Right atrium auricular region (tissue), 2 donors: ENCODE results near the gene FGFR1OP2. TPM values are rescaled to one million over a fixed set of nuclear protein-coding genes. Genes with fewer than 3 reads are reported as not detected.

Experiments used
- DNase-seq: peaks from one replicate; pipeline ENCODE4 v3.0.0-alpha.2; 2019; ENCODE audit warnings: low spot score
- H3K27ac ChIP-seq, 2 donors: fragments of 200-600 bp; sonication (generic); 1 replicate in 1 of 2; 2 replicates in 1 of 2; pipeline ENCODE4 v1.5.1; 2016 to 2019
- H3K27me3 ChIP-seq, 2 donors: fragments of 200-600 bp; sonication (generic); one replicate each; pipeline versions ENCODE4 v1.5.1 to v1.6.0; 2017 to 2019
- H3K36me3 ChIP-seq: fragments of 200-600 bp; sonication (generic); one replicate; pipeline ENCODE4 v1.5.1; 2016
- H3K4me1 ChIP-seq, 2 donors: fragments of 200-600 bp; sonication (generic); one replicate each; pipeline versions ENCODE4 v1.5.1 to v1.6.0; 2017 to 2019
- H3K4me3 ChIP-seq, 2 donors: fragments of 200-600 bp; sonication (generic); 1 replicate in 1 of 2; 2 replicates in 1 of 2; pipeline ENCODE4 v1.5.1; 2017 to 2019; ENCODE audit warnings: mild to moderate bottlenecking in 1 of 2, moderate library complexity in 1 of 2
- H3K9me3 ChIP-seq, 2 donors: fragments of 200-600 bp; sonication (generic); one replicate each; pipeline ENCODE4 v1.5.1; 2019
- total RNA-seq, 2 donors: library from RNA; depleted of rRNA; stranded (reverse); fragments of >200 nt; gene quantifications; one replicate each; pipeline ENCODE4 v1.1.0, GENCODE V29; 2016
- TF ChIP-seq, protein P1 (sequence below), 2 donors: fragments of 200-600 bp; sonication (generic); IDR thresholded peaks; one replicate each; pipeline ENCODE4 v1.5.1; 2019; ENCODE audit warnings: antibody characterized with exemption in 2 of 2

FGFR1OP2 gene
- total RNA-seq, 2 donors from 2014 or later, result 52.0 to 60.2 TPM

DNA sequence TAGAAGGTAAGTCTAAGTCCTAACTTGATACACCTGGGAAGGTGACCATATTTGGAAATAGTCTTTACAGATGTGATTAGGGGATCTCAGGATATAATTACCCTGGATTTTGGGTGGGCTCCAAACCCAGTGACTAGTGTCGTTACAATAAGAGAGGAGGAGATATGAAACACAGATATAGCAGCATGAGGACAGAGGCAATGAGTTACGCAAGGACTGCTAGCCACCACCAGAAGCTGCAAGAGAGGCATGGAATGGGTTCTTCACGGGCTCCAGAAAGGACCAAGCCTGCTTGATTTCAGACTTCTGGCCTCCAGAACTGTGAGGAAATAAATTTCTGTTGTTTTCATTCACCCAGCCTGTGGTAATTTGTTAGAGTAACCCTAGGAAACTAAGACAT, 28.6 kb downstream of the FGFR1OP2 start:
- TF ChIP-seq, protein P1, sequence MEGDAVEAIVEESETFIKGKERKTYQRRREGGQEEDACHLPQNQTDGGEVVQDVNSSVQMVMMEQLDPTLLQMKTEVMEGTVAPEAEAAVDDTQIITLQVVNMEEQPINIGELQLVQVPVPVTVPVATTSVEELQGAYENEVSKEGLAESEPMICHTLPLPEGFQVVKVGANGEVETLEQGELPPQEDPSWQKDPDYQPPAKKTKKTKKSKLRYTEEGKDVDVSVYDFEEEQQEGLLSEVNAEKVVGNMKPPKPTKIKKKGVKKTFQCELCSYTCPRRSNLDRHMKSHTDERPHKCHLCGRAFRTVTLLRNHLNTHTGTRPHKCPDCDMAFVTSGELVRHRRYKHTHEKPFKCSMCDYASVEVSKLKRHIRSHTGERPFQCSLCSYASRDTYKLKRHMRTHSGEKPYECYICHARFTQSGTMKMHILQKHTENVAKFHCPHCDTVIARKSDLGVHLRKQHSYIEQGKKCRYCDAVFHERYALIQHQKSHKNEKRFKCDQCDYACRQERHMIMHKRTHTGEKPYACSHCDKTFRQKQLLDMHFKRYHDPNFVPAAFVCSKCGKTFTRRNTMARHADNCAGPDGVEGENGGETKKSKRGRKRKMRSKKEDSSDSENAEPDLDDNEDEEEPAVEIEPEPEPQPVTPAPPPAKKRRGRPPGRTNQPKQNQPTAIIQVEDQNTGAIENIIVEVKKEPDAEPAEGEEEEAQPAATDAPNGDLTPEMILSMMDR (IDR thresholded peaks at IDR 0.05), result no peak
- no peaks in the 10 kb centered on the region for H3K27me3 ChIP-seq
- peaks cover 44% of the 10 kb centered on the region for H3K36me3 ChIP-seq
- no peaks in the 10 kb centered on the region for H3K9me3 ChIP-seq
- H3K4me3 ChIP-seq, result no peak overlapping the region
- no peaks in the 10 kb centered on the region for H3K4me1 ChIP-seq
- DNase-seq, result no peak
- no peak overlapping the region for H3K27ac ChIP-seq

DNA sequence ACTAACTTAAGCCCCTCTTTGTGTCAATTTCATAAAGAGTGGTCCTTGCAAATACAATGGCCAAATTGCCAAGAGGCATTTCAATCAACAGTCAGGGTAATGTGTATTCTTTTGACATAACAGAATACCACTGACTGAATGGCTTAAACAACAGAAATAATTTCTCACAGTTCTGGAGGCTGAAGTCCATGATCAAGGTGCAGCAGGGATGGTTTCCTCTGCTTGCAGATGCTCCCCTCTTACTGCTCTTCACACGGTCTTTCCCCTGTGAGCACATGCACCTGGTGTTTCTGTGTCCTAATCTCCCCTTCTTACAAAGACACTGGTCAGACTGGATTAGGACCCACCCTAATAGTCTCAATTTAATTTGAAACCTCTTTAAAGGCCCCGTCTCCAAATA, 31.9 kb downstream of the FGFR1OP2 start:
- H3K36me3 ChIP-seq, result peaks cover 39% of the 10 kb centered on the region

DNA sequence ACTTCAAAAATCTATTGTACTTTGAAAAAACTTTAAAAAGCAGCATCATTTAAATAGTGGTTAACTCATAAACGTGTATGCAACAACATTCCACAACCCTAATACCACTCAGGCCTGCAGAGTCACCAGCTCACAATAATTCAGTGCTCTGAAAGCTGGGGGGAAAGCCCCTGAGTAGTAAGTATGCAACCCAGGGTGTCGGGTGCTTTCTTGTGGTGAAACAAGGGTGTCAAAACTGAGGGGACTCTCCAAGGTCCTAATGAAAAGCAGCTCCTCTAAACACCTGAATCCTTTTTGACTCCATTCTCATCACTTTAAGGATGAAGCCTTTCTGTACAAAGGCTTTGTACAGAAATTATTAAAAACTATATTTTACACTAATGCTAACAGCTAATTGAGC, 33.7 kb downstream of the FGFR1OP2 start:
- peaks cover 29% of the 10 kb centered on the region for H3K36me3 ChIP-seq

More for the DNA sequence above, 31.9 kb downstream of the FGFR1OP2 start:
- Histone ChIP-seq H3K4me3 (no peak overlapping the region), H3K4me1 (no peaks in the 10 kb centered on the region), H3K27ac (no peak overlapping the region), H3K9me3 (no peaks in the 10 kb centered on the region), H3K27me3 (no peaks in the 10 kb centered on the region)
- TF ChIP-seq, protein P1 (IDR thresholded peaks at IDR 0.05), result no peak
- DNase-seq, result no peak

DNA sequence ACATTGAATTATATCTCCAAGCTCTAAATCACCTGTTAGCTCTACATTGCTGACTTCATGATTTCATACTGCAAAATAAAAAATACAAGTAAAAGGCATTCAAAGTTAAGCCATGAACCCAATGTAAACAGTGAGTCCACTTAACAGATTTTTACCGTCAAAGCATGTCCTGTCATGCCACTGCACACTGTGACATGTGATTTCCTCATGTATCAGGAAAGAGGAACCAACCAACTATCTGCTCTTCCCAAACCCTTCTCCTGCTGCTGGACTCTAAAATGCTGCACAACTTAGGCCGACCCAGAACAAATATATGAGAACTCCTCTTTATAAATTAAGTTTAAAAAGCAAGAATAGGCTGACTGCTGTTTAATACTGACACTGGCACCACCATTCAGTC, 38.4 kb downstream of the FGFR1OP2 start:
- Histone ChIP-seq H3K27ac (no peak overlapping the region), H3K9me3 (no peaks in the 10 kb centered on the region), H3K4me3 (no peak overlapping the region), H3K4me1 (no peaks in the 10 kb centered on the region), H3K27me3 (no peaks in the 10 kb centered on the region), H3K36me3 (peaks cover 20% of the 10 kb centered on the region)
- TF ChIP-seq, protein P1 (IDR thresholded peaks at IDR 0.05), result no peak
- DNase-seq, result no peak

More for the DNA sequence above, 33.7 kb downstream of the FGFR1OP2 start:
- H3K27ac ChIP-seq, result no peak overlapping the region
- H3K27me3 ChIP-seq, result no peaks in the 10 kb centered on the region
- H3K9me3 ChIP-seq, result no peaks in the 10 kb centered on the region
- DNase-seq, result no peak
- H3K4me1 ChIP-seq, result no peaks in the 10 kb centered on the region
- no peak overlapping the region for H3K4me3 ChIP-seq
- TF ChIP-seq, protein P1 (IDR thresholded peaks at IDR 0.05), result no peak

DNA sequence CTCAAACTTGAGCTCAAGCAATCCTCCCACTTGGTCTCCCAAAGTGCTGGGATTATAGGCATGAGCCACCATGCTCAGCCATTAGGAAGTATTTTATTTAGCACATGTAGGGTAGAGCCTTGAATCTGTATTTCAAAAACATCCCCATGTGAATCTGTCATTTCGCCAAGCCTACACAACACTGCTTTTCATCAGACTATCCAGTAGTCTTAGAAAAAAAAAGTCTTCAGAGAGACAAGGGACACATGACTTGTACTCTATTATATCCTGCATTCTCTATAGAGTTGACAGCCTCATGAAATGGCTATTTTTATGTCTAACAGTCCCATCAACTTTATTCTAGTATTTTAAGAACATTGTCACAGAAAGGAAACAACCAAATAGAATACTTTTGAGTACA, 40.5 kb downstream of the FGFR1OP2 start:
- DNase-seq, result no peak
- H3K27ac ChIP-seq, result no peak overlapping the region
- TF ChIP-seq, protein P1 (IDR thresholded peaks at IDR 0.05), result no peak
- H3K4me3 ChIP-seq, result no peak overlapping the region
- no peaks in the 10 kb centered on the region for H3K9me3 ChIP-seq
- no peaks in the 10 kb centered on the region for H3K4me1 ChIP-seq
- H3K27me3 ChIP-seq, result no peaks in the 10 kb centered on the region
- peaks cover 20% of the 10 kb centered on the region for H3K36me3 ChIP-seq

DNA sequence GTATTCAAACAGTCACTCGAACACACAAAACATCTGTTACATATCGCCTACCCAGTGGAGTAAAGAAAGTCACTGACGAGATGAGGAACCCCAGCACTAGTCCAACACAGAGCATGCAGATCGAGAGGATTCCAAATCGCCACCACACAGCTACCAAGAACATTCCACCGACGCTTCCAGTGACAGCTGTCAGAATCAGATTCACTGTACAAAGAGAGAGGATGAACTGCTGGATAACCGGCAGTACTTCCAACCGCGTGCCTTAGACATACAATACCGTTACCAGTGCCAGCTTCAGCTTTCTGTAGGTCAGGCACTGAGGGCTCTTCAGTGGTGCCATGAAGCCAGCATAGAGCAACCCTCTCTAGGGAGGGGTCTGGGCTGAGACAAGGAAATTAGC, 41.5 kb downstream of the FGFR1OP2 start:
- Histone ChIP-seq H3K36me3 (peaks cover 18% of the 10 kb centered on the region), H3K9me3 (no peaks in the 10 kb centered on the region), H3K4me3 (no peak overlapping the region), H3K27ac (no peak overlapping the region), H3K27me3 (no peaks in the 10 kb centered on the region), H3K4me1 (no peaks in the 10 kb centered on the region)
- TF ChIP-seq, protein P1 (IDR thresholded peaks at IDR 0.05), result no peak
- no peak for DNase-seq
